HL-60 (cell line): ENCODE measurements around the gene TNPO1.

Source experiments
- DNase-seq, 2 experiments: peaks; one replicate each; pipeline ENCODE4 v3.0.0-alpha.2; 2010 to 2020; ENCODE audit warnings: low read depth in 1 of 2, low spot score in 1 of 2
- H3K27ac ChIP-seq: fragments of 250-450 bp; sonication (Bioruptor Pico); replicated peaks from 2 replicates; pipeline ENCODE4 v1.5.1; 2020; ENCODE audit warnings: mild to moderate bottlenecking, moderate library complexity
- H3K27me3 ChIP-seq: fragments of 250-450 bp; sonication (Bioruptor Pico); 2 replicates; pipeline ENCODE4 v1.5.1; 2021; ENCODE audit warnings: mild to moderate bottlenecking, moderate library complexity; ENCODE audit not compliant: insufficient read depth, poor library complexity, severe bottlenecking
- H3K4me3 ChIP-seq: replicated peaks from 2 replicates; pipeline ENCODE4 v1.5.1; 2011; ENCODE audit warnings: mild to moderate bottlenecking, control low read depth, low read length; ENCODE audit not compliant: insufficient read depth
- CTCF ChIP-seq: IDR thresholded peaks from one replicate; pipeline ENCODE4 v1.5.1; 2011; ENCODE audit warnings: low read length, control low read depth, inconsistent platforms; ENCODE audit not compliant: insufficient read depth
- GABPA ChIP-seq: IDR thresholded peaks from 2 replicates; pipeline ENCODE4 v1.6.1; 2012; ENCODE audit warnings: low read depth
- POLR2AphosphoS5 ChIP-seq: IDR thresholded peaks from 2 replicates; pipeline ENCODE4 v1.6.1; 2012; ENCODE audit warnings: low read depth
- SPI1 ChIP-seq: IDR thresholded peaks from 2 replicates; pipeline ENCODE4 v1.6.1; 2012; ENCODE audit warnings: low read depth, mild to moderate bottlenecking, borderline replicate concordance
- TF ChIP-seq, protein P1 (sequence below): IDR thresholded peaks from 2 replicates; pipeline ENCODE4 v1.6.1; 2012; ENCODE audit warnings: low read depth; ENCODE audit not compliant: insufficient replicate concordance

TNPO1 gene

DNA sequence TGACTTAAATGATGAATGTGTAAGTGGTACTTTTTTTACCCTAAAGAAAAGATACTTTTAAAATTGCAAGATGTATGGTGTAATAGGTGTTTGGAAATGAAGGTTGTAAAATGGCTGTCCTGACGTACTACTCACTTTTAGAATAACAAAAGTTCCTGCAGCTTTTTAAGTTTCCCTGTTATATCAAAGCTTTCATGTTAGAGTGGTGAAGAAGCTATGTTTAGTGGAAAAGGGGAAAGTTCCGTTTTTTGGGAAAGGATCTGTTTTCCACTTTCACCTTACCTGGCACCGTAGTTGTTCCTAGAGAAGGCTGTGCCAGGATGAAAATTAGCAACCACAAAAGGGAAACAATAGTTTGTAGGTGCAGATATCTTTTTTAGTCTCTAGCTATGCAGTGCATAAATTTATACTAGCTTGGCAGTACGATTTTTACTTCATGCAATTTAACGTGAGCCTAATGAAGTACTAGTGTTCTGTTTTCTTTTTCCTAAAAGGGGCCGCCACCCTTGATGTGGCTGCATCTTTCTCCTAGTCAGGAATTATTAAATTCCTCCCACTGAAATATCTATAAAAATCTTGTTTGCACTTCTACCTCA is 1.3 kb downstream of the TNPO1 start:
- Histone ChIP-seq H3K27me3 (no peaks in the 10 kb centered on the region), H3K27ac (peak overlapping the region; percentile 83), H3K4me3 (peak overlapping the region; percentile 65)
- DNase-seq, result no peak
- TF ChIP-seq SPI1, result no peak
- TF ChIP-seq CTCF, result no peak
- TF ChIP-seq, protein P1, sequence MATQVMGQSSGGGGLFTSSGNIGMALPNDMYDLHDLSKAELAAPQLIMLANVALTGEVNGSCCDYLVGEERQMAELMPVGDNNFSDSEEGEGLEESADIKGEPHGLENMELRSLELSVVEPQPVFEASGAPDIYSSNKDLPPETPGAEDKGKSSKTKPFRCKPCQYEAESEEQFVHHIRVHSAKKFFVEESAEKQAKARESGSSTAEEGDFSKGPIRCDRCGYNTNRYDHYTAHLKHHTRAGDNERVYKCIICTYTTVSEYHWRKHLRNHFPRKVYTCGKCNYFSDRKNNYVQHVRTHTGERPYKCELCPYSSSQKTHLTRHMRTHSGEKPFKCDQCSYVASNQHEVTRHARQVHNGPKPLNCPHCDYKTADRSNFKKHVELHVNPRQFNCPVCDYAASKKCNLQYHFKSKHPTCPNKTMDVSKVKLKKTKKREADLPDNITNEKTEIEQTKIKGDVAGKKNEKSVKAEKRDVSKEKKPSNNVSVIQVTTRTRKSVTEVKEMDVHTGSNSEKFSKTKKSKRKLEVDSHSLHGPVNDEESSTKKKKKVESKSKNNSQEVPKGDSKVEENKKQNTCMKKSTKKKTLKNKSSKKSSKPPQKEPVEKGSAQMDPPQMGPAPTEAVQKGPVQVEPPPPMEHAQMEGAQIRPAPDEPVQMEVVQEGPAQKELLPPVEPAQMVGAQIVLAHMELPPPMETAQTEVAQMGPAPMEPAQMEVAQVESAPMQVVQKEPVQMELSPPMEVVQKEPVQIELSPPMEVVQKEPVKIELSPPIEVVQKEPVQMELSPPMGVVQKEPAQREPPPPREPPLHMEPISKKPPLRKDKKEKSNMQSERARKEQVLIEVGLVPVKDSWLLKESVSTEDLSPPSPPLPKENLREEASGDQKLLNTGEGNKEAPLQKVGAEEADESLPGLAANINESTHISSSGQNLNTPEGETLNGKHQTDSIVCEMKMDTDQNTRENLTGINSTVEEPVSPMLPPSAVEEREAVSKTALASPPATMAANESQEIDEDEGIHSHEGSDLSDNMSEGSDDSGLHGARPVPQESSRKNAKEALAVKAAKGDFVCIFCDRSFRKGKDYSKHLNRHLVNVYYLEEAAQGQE, result no peak
- TF ChIP-seq POLR2AphosphoS5, result no peak
- no peak for TF ChIP-seq GABPA

DNA sequence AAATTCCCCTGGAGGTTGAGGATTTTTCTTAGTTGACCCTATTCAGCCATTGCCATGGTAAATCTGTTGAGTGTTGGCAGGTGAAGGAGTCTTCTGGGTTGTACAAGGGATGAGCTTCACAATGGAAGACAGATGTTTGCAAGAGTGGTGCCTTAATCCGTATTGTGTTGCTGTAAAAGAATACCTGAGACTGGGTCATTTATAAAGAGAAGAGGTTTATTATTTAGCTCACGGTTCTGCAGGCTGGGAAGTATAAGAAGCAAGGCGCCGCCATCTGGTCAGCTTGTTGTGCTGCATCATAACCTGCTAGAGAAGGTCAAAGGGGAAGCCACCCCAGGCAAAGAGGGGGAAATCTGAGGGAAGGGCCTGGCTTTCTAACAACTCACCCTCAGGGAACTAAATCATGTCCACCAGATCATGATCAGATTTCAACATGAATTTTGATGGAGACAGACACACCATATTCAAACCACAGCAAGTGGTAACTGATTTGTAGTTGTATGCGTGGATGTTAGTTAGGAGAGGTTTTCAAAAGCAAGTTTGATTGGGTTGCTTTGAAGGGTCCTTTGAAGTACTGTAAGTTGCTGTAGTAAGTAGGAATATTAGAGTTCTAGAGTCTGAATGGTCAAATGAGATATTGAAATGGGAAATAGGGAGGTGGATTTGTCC is 2.5 kb downstream of the TNPO1 start:
- Histone ChIP-seq H3K27ac (no peak overlapping the region), H3K27me3 (no peaks in the 10 kb centered on the region), H3K4me3 (no peak overlapping the region)
- peak in 1 of 2 experiments; percentile 46 for DNase-seq
- TF ChIP-seq CTCF, result peak; percentile 9
- TF ChIP-seq, protein P1, result no peak

DNA sequence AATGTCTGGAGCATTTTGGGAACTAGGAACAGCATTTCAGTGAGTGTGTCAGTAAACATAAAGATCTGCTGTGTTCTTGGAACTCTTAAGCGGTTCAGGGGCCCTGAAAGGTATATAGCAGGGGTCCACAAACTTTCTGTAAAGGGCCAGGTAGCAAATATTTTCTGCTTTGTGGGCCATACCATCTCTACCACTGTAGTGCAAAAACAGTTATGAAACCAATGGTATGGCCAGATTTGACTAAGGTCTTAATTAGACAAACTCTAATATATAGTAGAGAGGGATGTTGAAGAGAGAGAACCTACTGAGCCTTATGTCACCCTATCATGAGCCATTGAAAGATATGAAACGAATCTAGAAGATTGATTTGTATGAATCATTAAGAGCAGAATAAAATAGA is 5.3 kb downstream of the TNPO1 start:
- TF ChIP-seq GABPA (no peak), POLR2AphosphoS5 (no peak), SPI1 (no peak), CTCF (no peak)
- TF ChIP-seq, protein P1, result no peak
- H3K27ac ChIP-seq, result no peak overlapping the region
- no peak overlapping the region for H3K4me3 ChIP-seq

More for the DNA sequence above, 5.3 kb downstream of the TNPO1 start:
- DNase-seq, result no peak
- no peaks in the 10 kb centered on the region for H3K27me3 ChIP-seq
